WTC11 (cell line): Measurements from ENCODE around the gene COBLL1.

ENCODE experiments used
- ATF1 ChIP-seq: sonication (generic); formaldehyde crosslinking; IDR thresholded peaks from 2 replicates; pipeline ENCODE4 v1.8.1; 2023; ENCODE audit warnings: mild to moderate bottlenecking, moderate library complexity, missing genetic modification reagents
- ATF2 ChIP-seq: sonication (generic); formaldehyde crosslinking; IDR thresholded peaks from 2 replicates; pipeline ENCODE4 v1.8.1; 2022; ENCODE audit warnings: low read depth, missing genetic modification reagents, borderline replicate concordance
- ATF3 ChIP-seq: sonication (generic); formaldehyde crosslinking; conservative IDR thresholded peaks from 2 replicates; pipeline ENCODE4 v1.8.1; 2022; ENCODE audit warnings: mild to moderate bottlenecking, missing genetic modification reagents
- ATF6 ChIP-seq: sonication (generic); formaldehyde crosslinking; IDR thresholded peaks from 2 replicates; pipeline ENCODE4 v1.8.1; 2023; ENCODE audit warnings: mild to moderate bottlenecking, missing genetic modification reagents
- CBFB ChIP-seq: sonication (generic); formaldehyde crosslinking; IDR thresholded peaks from 2 replicates; pipeline ENCODE4 v1.8.1; 2022; ENCODE audit warnings: mild to moderate bottlenecking, low read depth, missing genetic modification reagents
- CTCF ChIP-seq: fragments of 200-600 bp; IDR thresholded peaks from 2 replicates; pipeline ENCODE4 v1.8.0; 2022; ENCODE audit warnings: antibody characterized with exemption
- ESRRA ChIP-seq: sonication (generic); formaldehyde crosslinking; IDR thresholded peaks from 2 replicates; pipeline ENCODE4 v1.8.1; 2022; ENCODE audit warnings: mild to moderate bottlenecking, missing genetic modification reagents, borderline replicate concordance
- FOXJ3 ChIP-seq: sonication (generic); formaldehyde crosslinking; IDR thresholded peaks from 2 replicates; pipeline ENCODE4 v1.9.0; 2021; ENCODE audit warnings: missing genetic modification reagents, mild to moderate bottlenecking, borderline replicate concordance
- MAX ChIP-seq: sonication (generic); formaldehyde crosslinking; IDR thresholded peaks from 2 replicates; pipeline ENCODE4 v1.8.0; 2022; ENCODE audit warnings: mild to moderate bottlenecking, missing genetic modification reagents
- NR3C1 ChIP-seq: sonication (generic); formaldehyde crosslinking; conservative IDR thresholded peaks from 2 replicates; pipeline ENCODE4 v1.8.1; 2023; ENCODE audit warnings: low read depth, mild to moderate bottlenecking, missing genetic modification reagents
- USF2 ChIP-seq: sonication (generic); formaldehyde crosslinking; IDR thresholded peaks from 2 replicates; pipeline ENCODE4 v1.8.1; 2023; ENCODE audit warnings: mild to moderate bottlenecking, missing genetic modification reagents, moderate library complexity
- ZNF317 ChIP-seq: sonication (generic); formaldehyde crosslinking; IDR thresholded peaks from 2 replicates; pipeline ENCODE4 v1.8.1; 2023; ENCODE audit warnings: low read depth, mild to moderate bottlenecking, moderate library complexity, missing genetic modification reagents, borderline replicate concordance

GRCh38 chr2:164869420-164869772, 27.8 kb upstream of the COBLL1 start:
- TF ChIP-seq CTCF: no peak
- TF ChIP-seq ATF6: no peak
- no peak for TF ChIP-seq MAX
- TF ChIP-seq ATF1 (CRISPR knock-in tag): no peak
- no peak for TF ChIP-seq ZNF317 (CRISPR knock-in tag)
- TF ChIP-seq FOXJ3: no peak
- TF ChIP-seq USF2 (CRISPR knock-in tag): no peak
- no peak for TF ChIP-seq NR3C1 (CRISPR knock-in tag)
- no peak for TF ChIP-seq ATF2 (CRISPR knock-in tag)
- no peak for TF ChIP-seq ATF3 (CRISPR knock-in tag)
- TF ChIP-seq CBFB (CRISPR knock-in tag): no peak
- no peak for TF ChIP-seq ESRRA (CRISPR knock-in tag)
